LHCN-M2 (cell line): ENCODE measurements around the gene FMN2. TPM values are rescaled to one million over a fixed set of nuclear protein-coding genes. Genes with fewer than 3 reads are reported as not detected.
"Not testable (repeated sequence)": the region's sequence is repeated elsewhere in the genome, so short reads cannot be mapped to it uniquely, and the experiment has no call there.

Source experiments
- DNase-seq: peaks from one replicate; pipeline ENCODE4 v3.0.0-alpha.2; 2012; ENCODE audit warnings: low read depth
- total RNA-seq: library from RNA; depleted of rRNA; stranded (reverse); fragments of >200 nt; gene quantifications from 2 replicates; pipeline ENCODE4 v1.2.3, GENCODE V29; 2014

FMN2 gene
- total RNA-seq, 1 experiment from 2014 or later: 14.8 TPM

- no peak for DNase-seq
Observed at GRCh38 chr1:240254006-240254405, 162.3 kb downstream of the FMN2 start.

GRCh38 chr1:240254778-240255291 is 163.2 kb downstream of the FMN2 start:
- DNase-seq: no peak

DNA sequence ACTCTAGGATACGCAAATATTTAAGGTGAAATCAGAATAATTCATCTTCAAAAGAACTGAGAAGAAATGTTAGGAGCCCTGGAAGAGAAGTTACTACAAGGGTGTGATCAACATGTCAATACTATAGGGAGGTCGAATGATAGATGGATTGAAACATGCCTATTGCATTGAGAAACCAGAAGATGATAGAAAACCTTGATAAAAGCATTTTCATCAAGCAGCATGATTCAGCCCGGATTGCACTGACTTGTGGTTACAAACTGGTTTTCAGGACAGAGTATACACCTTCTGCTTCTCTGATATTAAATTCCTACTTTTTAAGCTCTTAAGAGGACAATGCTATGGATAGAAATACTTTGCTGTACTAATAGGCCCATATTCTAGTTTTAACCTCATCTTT is 164.2 kb downstream of the FMN2 start:
- DNase-seq: peak; percentile 44

DNA sequence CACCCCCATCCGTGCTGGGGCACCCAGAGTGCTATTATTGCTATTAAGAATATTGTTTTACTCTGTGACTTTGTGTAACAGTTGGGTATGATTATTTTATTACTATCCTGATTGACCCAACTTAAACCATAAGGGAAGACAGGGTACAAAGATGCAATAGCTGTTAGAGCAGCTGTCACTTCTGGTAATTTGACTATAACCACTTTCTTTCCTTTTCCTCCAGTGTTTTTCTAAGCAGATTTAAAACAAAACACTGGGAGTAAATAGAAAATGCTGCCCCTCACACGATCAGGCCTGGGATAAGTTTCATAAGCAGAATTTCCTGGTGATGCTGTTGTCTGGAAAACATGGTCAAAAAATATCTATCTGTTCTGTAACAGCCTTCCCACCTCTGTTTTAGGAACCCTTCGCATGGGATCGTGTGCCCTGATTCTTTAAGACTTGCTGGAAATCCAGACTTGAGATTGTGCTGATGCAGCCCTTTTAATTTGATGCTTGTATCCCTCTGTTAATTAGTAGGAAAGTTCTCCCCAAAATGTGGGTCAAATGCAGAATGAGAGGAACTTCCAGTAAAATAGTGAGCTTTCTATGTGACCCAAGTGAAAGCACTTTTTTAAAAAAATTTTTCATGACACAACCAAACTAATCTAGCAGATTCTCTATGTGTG is 165.3 kb downstream of the FMN2 start:
- peak; percentile 84 for DNase-seq

- peak; percentile 94 for DNase-seq
Observed at GRCh38 chr1:240258910-240259309, 167.2 kb downstream of the FMN2 start.

- DNase-seq: not testable (repeated sequence)
Observed at GRCh38 chr1:240264494-240264893, 172.8 kb downstream of the FMN2 start.

DNA sequence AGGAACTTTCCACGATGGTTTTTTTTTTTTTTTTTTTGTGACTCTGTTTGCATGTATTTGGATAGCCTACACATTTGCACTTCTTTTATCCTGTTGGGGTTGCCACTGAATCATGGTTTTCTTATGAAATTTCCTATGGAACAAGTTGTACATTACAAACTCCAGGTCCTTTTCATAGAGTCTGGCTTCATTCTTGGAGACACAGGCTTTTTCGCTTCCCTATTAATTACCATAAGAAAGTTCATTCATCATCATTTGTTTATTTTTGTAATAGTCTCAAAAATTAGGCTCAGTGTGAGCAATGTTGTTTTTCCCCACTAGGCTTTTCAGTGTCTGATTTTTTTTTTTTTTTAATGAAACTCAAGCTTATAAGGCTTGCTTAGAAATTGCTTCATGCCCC is 179.4 kb downstream of the FMN2 start:
- DNase-seq: no peak

- no peak for DNase-seq
Observed at GRCh38 chr1:240274569-240274968, 182.9 kb downstream of the FMN2 start.

DNA sequence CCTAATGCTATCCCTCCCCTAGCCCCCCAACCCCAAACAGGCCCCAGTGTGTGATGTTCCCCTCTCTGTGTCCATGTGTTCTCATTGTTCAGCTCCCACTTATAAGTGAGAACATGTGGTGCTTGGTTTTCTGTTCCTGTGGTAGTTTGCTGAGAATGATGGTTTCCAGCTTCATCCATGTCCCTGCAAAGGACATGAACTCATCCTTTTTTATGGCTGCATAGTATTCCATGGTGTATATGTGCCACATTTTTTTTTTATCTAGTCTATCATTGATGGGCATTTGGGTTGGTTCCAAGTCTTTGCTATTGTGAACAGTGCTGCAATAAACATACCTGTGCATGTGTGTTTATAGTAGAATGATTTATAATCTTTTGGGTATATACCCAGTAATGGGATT is 183.5 kb downstream of the FMN2 start:
- not testable (repeated sequence) for DNase-seq

DNA sequence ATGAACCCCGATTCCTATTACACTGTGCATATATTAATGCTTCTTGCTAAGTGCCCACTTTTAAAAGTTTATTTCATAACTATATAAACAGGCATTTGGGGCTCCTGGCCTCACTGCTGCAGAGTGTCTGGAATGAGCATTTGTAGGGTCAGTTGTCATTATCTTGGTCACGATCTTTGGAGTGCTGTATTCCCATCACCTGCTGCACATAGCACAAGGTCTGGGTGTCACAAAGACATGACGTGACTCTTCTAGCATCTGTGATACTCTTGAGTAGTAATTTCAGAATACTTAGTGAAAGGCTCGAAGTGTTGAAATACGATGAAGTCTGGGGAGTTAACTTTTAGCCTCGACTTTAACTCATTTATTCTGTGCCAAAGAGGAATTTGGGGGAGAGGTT is 186.4 kb downstream of the FMN2 start:
- DNase-seq: no peak

GRCh38 chr1:240280560-240281322 is 189.1 kb downstream of the FMN2 start:
- no peak for DNase-seq

GRCh38 chr1:240282061-240282830 is 190.6 kb downstream of the FMN2 start:
- peak; percentile 61 for DNase-seq

GRCh38 chr1:240284656-240285414 is 193.2 kb downstream of the FMN2 start:
- DNase-seq: no peak

- DNase-seq: peak; percentile 74
Observed at GRCh38 chr1:240285540-240285939, 193.9 kb downstream of the FMN2 start.

DNA sequence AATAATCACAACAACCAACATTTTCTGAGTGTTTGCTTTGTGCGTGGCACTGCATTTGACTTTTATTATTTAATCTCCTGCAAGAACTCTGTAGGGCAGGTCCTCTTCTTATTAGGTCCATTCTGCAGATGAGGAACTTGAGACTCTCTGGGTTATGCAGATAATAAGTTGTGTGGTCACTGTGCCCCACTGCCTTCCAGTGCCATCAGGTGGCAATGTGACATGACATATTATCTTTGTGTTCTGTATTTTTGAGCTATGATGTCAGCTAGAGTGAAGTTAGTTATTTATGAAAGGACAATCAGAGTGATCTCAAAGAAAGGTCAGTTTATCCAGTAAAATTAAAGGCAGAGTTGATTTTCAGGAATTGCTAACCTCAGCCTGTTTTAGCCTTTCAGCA is 196.0 kb downstream of the FMN2 start:
- DNase-seq: no peak

DNA sequence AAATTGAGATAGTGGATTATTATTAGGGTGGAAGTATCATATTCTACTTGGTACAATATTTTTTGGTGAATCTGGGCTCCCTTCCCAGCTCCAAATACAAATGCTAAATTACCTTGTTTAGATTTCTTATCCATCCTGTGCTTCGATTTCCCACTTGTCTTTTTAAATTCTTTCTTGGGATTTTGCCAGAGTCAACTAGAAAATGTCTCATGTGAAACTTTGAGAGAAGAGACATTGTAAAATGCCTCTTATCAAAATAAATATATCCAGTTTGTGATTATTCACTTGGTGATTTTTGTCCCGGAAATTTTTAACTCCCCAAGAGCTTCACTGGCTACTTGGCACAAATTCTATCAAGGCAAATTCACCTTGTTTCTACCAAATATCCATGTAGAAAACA is 202.0 kb downstream of the FMN2 start:
- peak; percentile 45 for DNase-seq

- DNase-seq: peak; percentile 88
Observed at GRCh38 chr1:240294566-240294965, 202.9 kb downstream of the FMN2 start.

GRCh38 chr1:240295811-240296210 is 204.1 kb downstream of the FMN2 start:
- DNase-seq: peak; percentile 80

DNA sequence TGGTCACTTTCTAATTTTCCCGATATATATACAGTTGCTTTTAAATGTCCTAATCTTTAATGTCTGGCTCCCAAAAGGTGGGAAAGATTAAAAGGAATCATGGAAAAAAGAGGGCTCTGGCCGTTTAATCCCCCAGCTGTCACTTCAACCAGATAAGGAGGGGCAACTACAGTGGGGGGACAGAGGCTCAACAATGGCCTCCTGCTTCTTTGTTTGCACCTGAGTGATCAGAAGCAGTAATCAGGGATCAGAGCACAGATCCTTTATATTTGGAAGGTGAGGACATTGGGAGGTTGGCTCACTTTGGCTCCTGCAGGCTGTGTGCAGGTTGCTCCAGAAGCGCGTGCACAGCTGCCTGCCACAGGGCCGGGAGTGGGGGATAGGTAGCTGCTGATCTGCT is 212.8 kb downstream of the FMN2 start:
- DNase-seq: no peak

DNA sequence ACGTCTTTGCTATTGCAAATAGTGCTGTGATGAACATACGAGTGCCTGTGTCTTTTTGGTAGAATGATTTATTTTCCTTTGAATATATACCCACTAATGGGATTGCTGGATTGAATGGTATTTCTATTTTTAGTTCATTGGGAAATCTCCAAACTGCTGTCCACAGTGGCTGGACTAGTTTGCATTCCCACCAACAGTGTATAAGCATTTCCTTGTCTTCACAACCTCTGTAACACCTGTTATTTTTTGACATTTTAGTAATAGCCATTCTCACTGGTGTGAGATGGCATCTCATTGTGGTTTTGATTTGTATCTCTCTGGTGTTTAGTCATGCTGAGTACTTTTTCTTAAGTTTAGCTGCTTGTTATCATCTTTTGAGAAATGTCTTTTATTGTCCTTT is 215.0 kb downstream of the FMN2 start:
- peak; percentile 95 for DNase-seq

- peak; percentile 67 for DNase-seq
Observed at GRCh38 chr1:240308096-240308495, 216.4 kb downstream of the FMN2 start.
